Osteoblast (primary cell): ENCODE measurements around the gene BCOR. TPM values are rescaled to one million over a fixed set of nuclear protein-coding genes. Genes with fewer than 3 reads are reported as not detected.

ENCODE experiments used
- DNase-seq: peaks from one replicate; pipeline ENCODE4 v3.0.0; 2011; ENCODE audit warnings: low spot score, mixed read lengths; ENCODE audit not compliant: insufficient read length; ENCODE audit errors: missing footprints
- H2AFZ ChIP-seq: 2 replicates; pipeline ENCODE4 v1.6.0; 2011; ENCODE audit warnings: mild to moderate bottlenecking, low read length
- H3K27ac ChIP-seq: 2 replicates; pipeline ENCODE4 v1.5.1; 2011; ENCODE audit warnings: mild to moderate bottlenecking, low read depth, low read length, moderate library complexity
- H3K27me3 ChIP-seq: 2 replicates; pipeline ENCODE4 v1.6.0; 2012; ENCODE audit warnings: mild to moderate bottlenecking, control low read depth, inconsistent platforms, low read length, moderate library complexity; ENCODE audit not compliant: insufficient read depth
- H3K36me3 ChIP-seq: 2 replicates; pipeline ENCODE4 v1.5.1; 2011; ENCODE audit warnings: mild to moderate bottlenecking, low read length, control low read depth, moderate library complexity; ENCODE audit not compliant: insufficient read depth
- H3K4me1 ChIP-seq: 2 replicates; pipeline ENCODE4 v1.5.1; 2011; ENCODE audit warnings: mild to moderate bottlenecking, low read length, control low read depth, moderate library complexity; ENCODE audit not compliant: insufficient read depth
- H3K4me2 ChIP-seq: 2 replicates; pipeline ENCODE4 v1.6.0; 2011; ENCODE audit warnings: mild to moderate bottlenecking, low read length; ENCODE audit not compliant: insufficient read depth
- H3K4me3 ChIP-seq: fragments of 200-600 bp; sonication (generic); 3 replicates; pipeline ENCODE4 v1.5.1; 2012; ENCODE audit warnings: mild to moderate bottlenecking, low read length, inconsistent platforms; ENCODE audit not compliant: insufficient read depth
- H3K79me2 ChIP-seq: 2 replicates; pipeline ENCODE4 v1.6.0; 2012; ENCODE audit warnings: mild to moderate bottlenecking, low read length, control low read depth, inconsistent platforms; ENCODE audit not compliant: insufficient read depth
- H3K9me3 ChIP-seq: 2 replicates; pipeline ENCODE4 v1.5.1; 2011; ENCODE audit warnings: low read depth, low read length, control low read depth
- H4K20me1 ChIP-seq: 2 replicates; pipeline ENCODE4 v1.6.0; 2012; ENCODE audit warnings: mild to moderate bottlenecking, low read length, control low read depth; ENCODE audit not compliant: insufficient read depth
- CTCF ChIP-seq: IDR thresholded peaks from 2 replicates; pipeline ENCODE4 v1.5.1; 2011; ENCODE audit warnings: mild to moderate bottlenecking, low read depth, low read length, moderate library complexity; ENCODE audit errors: extremely low read depth
- total RNA-seq: library from RNA; depleted of rRNA; stranded (reverse); fragments of >200 nt; gene quantifications from 2 replicates; pipeline ENCODE4 v1.2.3, GENCODE V29; 2012

The BCOR gene
- total RNA-seq, 1 donor: 14.8 TPM

GRCh38 chrX:40012039-40012867 is 85.5 kb downstream of the BCOR start:
- Histone ChIP-seq H3K27ac (peak overlapping the region; percentile 83), H3K27me3 (peaks cover 25% of the 10 kb centered on the region), H3K4me3 (peak overlapping the region; percentile 73), H3K4me1 (peaks cover 13% of the 10 kb centered on the region), H3K79me2 (no peaks in the 10 kb centered on the region), H4K20me1 (no peaks in the 10 kb centered on the region), H3K36me3 (no peaks in the 10 kb centered on the region), H3K9me3 (no peaks in the 10 kb centered on the region), H2AFZ (peak overlapping the region; percentile 59), H3K4me2 (peak overlapping the region; percentile 80)
- TF ChIP-seq CTCF: no peak
- peak; percentile 90 for DNase-seq

GRCh38 chrX:40011322-40012038 is 86.3 kb downstream of the BCOR start:
- Histone ChIP-seq H3K9me3 (no peaks in the 10 kb centered on the region), H4K20me1 (no peaks in the 10 kb centered on the region), H2AFZ (no peak overlapping the region), H3K27me3 (peaks cover 33% of the 10 kb centered on the region), H3K4me2 (peak overlapping the region; percentile 80), H3K27ac (no peak overlapping the region), H3K4me1 (peaks cover 13% of the 10 kb centered on the region), H3K79me2 (no peaks in the 10 kb centered on the region), H3K4me3 (peak overlapping the region; percentile 73), H3K36me3 (no peaks in the 10 kb centered on the region)
- no peak for TF ChIP-seq CTCF
- DNase-seq: peak; percentile 62

- Histone ChIP-seq H3K36me3 (no peaks in the 10 kb centered on the region), H3K4me1 (peaks cover 13% of the 10 kb centered on the region), H3K79me2 (no peaks in the 10 kb centered on the region), H3K4me3 (no peak overlapping the region), H3K4me2 (no peak overlapping the region), H2AFZ (no peak overlapping the region), H3K27ac (no peak overlapping the region), H3K9me3 (no peaks in the 10 kb centered on the region), H3K27me3 (peaks cover 38% of the 10 kb centered on the region), H4K20me1 (no peaks in the 10 kb centered on the region)
- no peak for TF ChIP-seq CTCF
- DNase-seq: peak; percentile 91
Observed at GRCh38 chrX:40010550-40011321, 87.0 kb downstream of the BCOR start.
